CD4-positive, alpha-beta T cell (primary cell): Measurements from ENCODE around the gene SEMA4D. TPM values are rescaled to one million over a fixed set of nuclear protein-coding genes. Genes with fewer than 3 reads are reported as not detected.
A peak's percentile ranks its signal among the peaks of the same experiment; 100 is the strongest.

Source experiments
- ATAC-seq: fragments of 200-7000 bp; cut with Tn5 transposase; one replicate; pipeline ENCODE4 v1.10.0; 2022; ENCODE audit warnings: mild to moderate bottlenecking; ENCODE audit not compliant: poor library complexity
- CTCF ChIA-PET: fragments of 350-600 bp; sonication (Branson Sonifier 250); formaldehyde crosslinking; loops from one replicate; lab custom pipeline; 2021; ENCODE audit warnings: antibody characterized with exemption, inconsistent platforms; lab: Charles Lee
- POLR2A ChIA-PET: fragments of 350-600 bp; sonication (Branson Sonifier 250); formaldehyde crosslinking; loops from one replicate; lab custom pipeline; 2021; ENCODE audit warnings: antibody characterized with exemption, inconsistent platforms; lab: Charles Lee
- DNase-seq, 14 experiments: peaks; one replicate each; pipeline ENCODE4 v3.0.0-alpha.2; 2013 to 2020; ENCODE audit warnings: mixed read lengths in 2 of 14
- H3K27ac ChIP-seq, 2 donors: one replicate each; pipeline versions ENCODE4 v1.5.1 to v1.7.0; 2013; ENCODE audit warnings: low read length in 2 of 2, low read depth in 1 of 2, mild to moderate bottlenecking in 1 of 2
- H3K27me3 ChIP-seq, 2 experiments: 1 replicate in 1 of 2; 2 replicates in 1 of 2; pipeline versions ENCODE4 v1.6.1 to v1.7.0; 2013; ENCODE audit warnings: low read length in 2 of 2, control low read depth in 1 of 2, mild to moderate bottlenecking in 1 of 2, moderate library complexity in 1 of 2; ENCODE audit not compliant: insufficient read depth in 2 of 2, control insufficient read depth in 1 of 2
- H3K36me3 ChIP-seq: one replicate; pipeline ENCODE4 v1.6.1; 2013; ENCODE audit warnings: low read length, control low read depth; ENCODE audit not compliant: insufficient read depth
- H3K4me1 ChIP-seq: one replicate; pipeline ENCODE4 v1.6.1; 2013; ENCODE audit warnings: low read length, control low read depth; ENCODE audit not compliant: insufficient read depth
- H3K4me3 ChIP-seq: one replicate; pipeline ENCODE4 v1.5.1; 2013; ENCODE audit warnings: mild to moderate bottlenecking, low read length, moderate library complexity
- H3K9me3 ChIP-seq, 2 experiments: 1 replicate in 1 of 2; 2 replicates in 1 of 2; pipeline versions ENCODE4 v1.6.1 to v1.7.0; 2013; ENCODE audit warnings: low read length in 2 of 2, mild to moderate bottlenecking in 2 of 2, control low read depth in 1 of 2, moderate library complexity in 1 of 2; ENCODE audit not compliant: control insufficient read depth in 1 of 2, insufficient read depth in 1 of 2
- H3K27ac Mint-ChIP-seq: one replicate; pipeline ENCODE4 v1.8.0; 2020; ENCODE audit warnings: mixed read lengths
- H3K27me3 Mint-ChIP-seq: one replicate; pipeline ENCODE4 v1.8.0; 2021; ENCODE audit warnings: mixed read lengths
- H3K36me3 Mint-ChIP-seq: one replicate; pipeline ENCODE4 v1.8.0; 2021; ENCODE audit warnings: low read depth, mixed read lengths
- H3K4me1 Mint-ChIP-seq: one replicate; pipeline ENCODE4 v1.8.0; 2021; ENCODE audit warnings: low read depth, mixed read lengths
- H3K4me3 Mint-ChIP-seq: one replicate; pipeline ENCODE4 v1.8.0; 2020; ENCODE audit warnings: mild to moderate bottlenecking, mixed read lengths
- H3K9me3 Mint-ChIP-seq: one replicate; pipeline ENCODE4 v1.8.0; 2020; ENCODE audit warnings: mixed read lengths
- CTCF ChIP-seq: fragments of 200-600 bp; IDR thresholded peaks from one replicate; pipeline ENCODE4 v1.8.0; 2022; ENCODE audit warnings: antibody characterized with exemption, mild to moderate bottlenecking
- intact Hi-C, 2 experiments: fragments of 100-400 bp; cut with DNase I in 1 of 2; cut with micrococcal nuclease in 1 of 2; formaldehyde crosslinking; loops; one replicate each; pipeline versions ENCODE4 v1.15.1 to v1.9.0; 2023 to 2025; cut with DNase I, micrococcal nuclease
- total RNA-seq, 174 experiments: library from RNA in 2 of 174; stranded (reverse) in 2 of 174; gene quantifications; one replicate each; pipeline ENCODE4 v1.2.3 and lab custom pipeline; 2021 to 2026

The SEMA4D gene
- total RNA-seq, 2 experiments from 2014 or later, result 399 to 430 TPM

DNA sequence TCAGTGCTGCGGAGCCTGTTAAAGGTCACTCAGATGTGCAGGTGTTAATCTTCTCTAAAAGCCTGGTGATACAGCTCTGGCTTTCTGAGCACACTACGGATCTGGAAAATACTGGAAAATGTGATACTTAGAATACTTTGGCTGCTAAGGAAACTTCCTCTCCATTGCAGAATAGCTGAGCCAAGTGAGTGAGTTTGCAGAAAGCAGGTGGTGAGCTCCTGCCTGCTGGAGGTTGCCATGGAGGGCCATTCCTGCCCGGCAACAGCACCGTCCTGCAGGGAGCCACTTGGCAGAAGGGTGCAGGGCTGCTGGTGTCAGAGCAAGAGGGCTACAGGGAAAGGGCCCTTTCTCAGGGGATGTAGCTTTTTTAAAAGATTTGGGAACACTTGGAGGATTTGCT is 138.9 kb downstream of the SEMA4D start:
- no peaks in the 10 kb centered on the region for H3K9me3 Mint-ChIP-seq
- Histone ChIP-seq H3K36me3 (peaks cover 89% of the 10 kb centered on the region), H3K4me1 (peaks cover 5% of the 10 kb centered on the region), H3K4me3 (no peak overlapping the region), H3K27me3 (no peaks in the 10 kb centered on the region), H3K27ac (no peak overlapping the region), H3K9me3 (no peaks in the 10 kb centered on the region)
- ATAC-seq, result no peak
- H3K36me3 Mint-ChIP-seq, result peaks cover 92% of the 10 kb centered on the region
- intact Hi-C loops, result no loop called here
- no peak for TF ChIP-seq CTCF
- ChIA-PET CTCF (interaction anchor here (1.3 to 1.4 kb wide), 2 partner anchors 20 to 70 kb away, joined by 3 read pairs; no protein-coding TSS in a partner anchor), POLR2A (interaction anchor here (1.8 kb wide), 1 partner anchor 16 kb away, joined by 5 read pairs; no protein-coding TSS in a partner anchor)
- no peak overlapping the region for H3K4me3 Mint-ChIP-seq
- peak in 1 of 14 experiments; percentile 8 for DNase-seq
- peaks cover 14% of the 10 kb centered on the region for H3K4me1 Mint-ChIP-seq
- H3K27me3 Mint-ChIP-seq, result no peaks in the 10 kb centered on the region
- H3K27ac Mint-ChIP-seq, result peak overlapping the region; percentile 33

DNA sequence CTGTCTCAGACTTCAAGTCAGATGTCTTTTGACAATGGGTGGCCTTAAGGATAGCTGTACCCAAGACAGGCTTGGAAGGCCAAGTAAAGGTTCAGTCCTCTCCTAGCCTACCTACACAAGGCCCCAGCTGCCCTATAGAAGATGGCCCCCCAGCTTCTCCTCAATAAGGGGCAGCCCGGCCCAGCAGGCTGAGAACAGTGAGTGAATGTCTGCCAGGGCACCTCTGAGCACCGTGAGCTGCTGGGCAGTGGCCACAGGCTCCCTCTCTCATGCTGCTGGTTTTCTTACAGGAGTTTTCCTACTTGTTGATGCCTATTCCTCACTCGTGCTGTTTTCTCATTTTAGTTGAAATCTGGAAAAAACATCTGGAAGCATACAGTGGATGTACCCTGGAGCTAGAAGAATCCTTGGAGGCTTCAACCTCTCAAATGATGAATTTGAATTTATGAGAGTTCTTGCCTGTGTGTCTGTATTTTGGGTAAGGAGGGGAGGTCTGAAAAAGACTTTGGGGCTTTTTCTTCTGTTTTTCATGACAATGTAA is 139.5 kb downstream of the SEMA4D start:
- H3K27ac ChIP-seq, result no peak overlapping the region

DNA sequence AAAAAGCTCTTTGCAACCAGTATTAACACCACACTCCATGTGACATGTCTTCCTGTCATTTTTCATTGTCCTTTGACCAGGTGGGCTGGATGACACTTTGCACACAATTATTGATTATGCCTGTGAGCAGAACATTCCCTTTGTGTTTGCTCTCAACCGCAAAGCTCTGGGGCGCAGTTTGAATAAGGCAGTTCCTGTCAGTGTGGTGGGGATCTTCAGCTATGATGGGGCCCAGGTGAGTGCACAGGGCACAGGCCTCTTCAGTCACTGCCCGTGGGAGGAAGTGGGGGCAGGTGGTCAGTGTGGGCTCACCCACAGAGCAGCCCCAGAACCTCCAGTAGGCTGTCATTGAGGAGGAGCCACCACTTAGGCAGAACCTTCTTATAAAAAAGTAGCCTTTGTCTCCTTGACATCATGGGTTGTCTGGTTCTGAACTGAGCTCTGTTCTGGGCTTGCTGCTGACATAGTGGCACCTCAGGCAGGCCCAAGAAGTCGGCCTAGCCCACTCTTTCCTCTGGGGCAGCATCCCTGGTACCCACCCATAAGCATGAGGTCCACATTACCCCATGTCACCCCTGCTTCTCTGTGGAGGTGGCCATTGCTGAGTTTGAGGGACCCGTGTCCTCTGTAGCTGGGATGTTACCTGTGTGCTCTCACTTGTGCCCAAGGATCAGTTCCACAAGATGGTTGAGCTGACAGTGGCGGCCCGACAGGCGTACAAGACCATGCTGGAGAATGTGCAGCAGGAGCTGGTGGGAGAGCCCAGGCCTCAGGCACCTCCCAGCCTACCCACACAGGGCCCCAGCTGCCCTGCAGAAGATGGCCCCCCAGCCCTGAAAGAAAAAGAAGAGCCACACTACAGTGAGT is 140.3 kb downstream of the SEMA4D start:
- H3K4me3 Mint-ChIP-seq, result no peak overlapping the region

More for the DNA sequence above, 139.5 kb downstream of the SEMA4D start:
- no peaks in the 10 kb centered on the region for H3K27me3 ChIP-seq
- Mint-ChIP-seq H3K4me3 (no peak overlapping the region), H3K27ac (peak overlapping the region; percentile 33), H3K36me3 (peaks cover 95% of the 10 kb centered on the region), H3K4me1 (peaks cover 15% of the 10 kb centered on the region), H3K27me3 (no peaks in the 10 kb centered on the region), H3K9me3 (no peaks in the 10 kb centered on the region)
- CTCF ChIA-PET, result interaction anchor here (1.3 to 1.4 kb wide), 2 partner anchors 21 to 71 kb away, joined by 3 read pairs; no protein-coding TSS in a partner anchor
- no peak overlapping the region for H3K4me3 ChIP-seq
- H3K9me3 ChIP-seq, result no peaks in the 10 kb centered on the region
- peaks cover 94% of the 10 kb centered on the region for H3K36me3 ChIP-seq
- ATAC-seq (no peak), DNase-seq (peak in 1 of 14 experiments; percentile 2)
- peaks cover 5% of the 10 kb centered on the region for H3K4me1 ChIP-seq
- TF ChIP-seq CTCF, result no peak
- intact Hi-C loops, result no loop called here
- POLR2A ChIA-PET, result no interaction called here

More for the DNA sequence above, 140.3 kb downstream of the SEMA4D start:
- Mint-ChIP-seq H3K4me1 (peaks cover 19% of the 10 kb centered on the region), H3K9me3 (no peaks in the 10 kb centered on the region), H3K27ac (peak overlapping the region; percentile 64), H3K36me3 (peaks cover 99% of the 10 kb centered on the region), H3K27me3 (no peaks in the 10 kb centered on the region)
- Histone ChIP-seq H3K27ac (no peak overlapping the region), H3K36me3 (peaks cover 99% of the 10 kb centered on the region), H3K4me1 (peaks cover 13% of the 10 kb centered on the region), H3K4me3 (no peak overlapping the region), H3K27me3 (no peaks in the 10 kb centered on the region), H3K9me3 (no peaks in the 10 kb centered on the region)
- CTCF ChIA-PET, result interaction anchor here (1.3 kb wide), 1 partner anchor 72 kb away, joined by 3 read pairs; no protein-coding TSS in a partner anchor
- ATAC-seq (no peak), DNase-seq (peak in 1 of 14 experiments; percentile 6)
- intact Hi-C loops, result no loop called here
- POLR2A ChIA-PET, result no interaction called here
- TF ChIP-seq CTCF, result no peak
